Fibroblast of skin of right biceps (primary cell): ENCODE data around the gene ZNF502.
"Not testable (repeated sequence)": the region's sequence is repeated elsewhere in the genome, so short reads cannot be mapped to it uniquely, and the experiment has no call there.

Experiments used
- DNase-seq: peaks from one replicate; pipeline ENCODE4 v3.0.0-alpha.2; 2013

ZNF502 gene

DNA sequence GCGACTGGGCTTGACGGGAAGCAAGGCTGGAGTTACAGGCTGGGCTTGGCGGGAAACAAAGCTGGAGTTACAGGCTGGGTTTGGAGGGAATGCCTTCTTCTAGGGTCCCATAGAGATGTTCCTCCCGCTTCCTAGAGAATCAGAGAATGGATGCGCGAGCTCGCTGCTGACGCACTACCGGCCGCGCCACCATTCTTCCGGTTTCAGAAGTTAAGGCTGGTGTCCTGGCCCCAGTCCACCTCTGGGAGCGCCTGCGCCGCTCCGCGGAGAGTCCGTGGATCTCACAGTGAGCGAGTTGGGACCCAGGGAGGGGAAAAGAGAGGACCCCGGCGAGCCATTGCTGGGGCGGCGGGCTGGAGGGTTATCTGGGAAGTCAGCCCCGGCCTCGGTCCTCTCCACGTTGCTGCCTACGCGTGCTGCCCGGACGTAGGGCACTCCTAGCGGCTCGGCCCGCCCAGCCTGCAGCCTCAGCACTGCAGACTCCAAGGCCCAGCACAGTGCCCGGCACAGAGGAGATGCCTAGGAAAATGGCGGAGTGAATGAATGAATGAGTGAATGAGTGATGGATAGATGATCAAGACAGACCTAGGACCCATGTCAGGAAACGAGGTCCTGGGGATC is at the start of gene ZNF502:
Gene ZNF502, plus strand, starts transcription at position 206 of the 621 bp plus-strand sequence. CDS start 7,602 bp downstream, outside the sequence.
- peak; percentile 92 for DNase-seq

DNA sequence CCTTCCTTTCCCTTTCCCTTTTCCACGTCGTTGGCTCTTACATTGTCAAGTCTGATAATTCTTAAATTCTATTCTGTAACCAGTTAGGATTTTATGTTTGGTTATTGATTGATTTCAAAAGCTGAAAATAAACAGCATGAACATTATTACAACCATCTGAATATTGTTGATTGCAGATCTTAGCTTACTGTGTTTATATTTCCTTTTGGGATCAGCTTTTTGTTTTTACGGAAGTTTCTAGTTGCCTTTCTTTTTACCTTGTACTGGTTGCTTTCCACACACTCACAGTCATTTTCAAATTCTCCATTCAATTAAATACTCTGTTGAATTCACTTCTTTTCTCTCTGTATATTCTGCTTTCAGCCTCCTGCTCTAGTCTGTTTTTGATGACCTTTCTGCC is 47.3 kb upstream of the ZNF502 start:
- no peak for DNase-seq

DNA sequence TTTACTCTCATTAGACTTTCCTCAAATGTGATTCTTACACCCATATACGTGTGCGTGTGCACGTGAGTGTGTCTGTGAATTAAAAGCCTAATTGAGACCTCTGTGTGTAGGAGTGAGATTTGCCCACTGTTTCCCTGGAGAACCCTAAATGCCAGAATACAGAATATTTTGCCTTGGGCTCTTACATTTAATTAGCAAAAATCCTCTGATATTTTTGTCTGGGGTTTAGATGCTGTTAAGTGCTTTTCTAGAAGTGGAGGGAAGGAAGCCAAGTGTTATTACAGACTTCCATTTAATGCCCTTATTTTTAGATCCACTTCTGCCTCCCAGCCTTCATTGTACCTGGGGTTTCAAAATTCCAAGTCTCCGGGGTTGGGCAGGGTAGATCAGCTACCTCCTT is 46.1 kb upstream of the ZNF502 start:
- no peak for DNase-seq

DNA sequence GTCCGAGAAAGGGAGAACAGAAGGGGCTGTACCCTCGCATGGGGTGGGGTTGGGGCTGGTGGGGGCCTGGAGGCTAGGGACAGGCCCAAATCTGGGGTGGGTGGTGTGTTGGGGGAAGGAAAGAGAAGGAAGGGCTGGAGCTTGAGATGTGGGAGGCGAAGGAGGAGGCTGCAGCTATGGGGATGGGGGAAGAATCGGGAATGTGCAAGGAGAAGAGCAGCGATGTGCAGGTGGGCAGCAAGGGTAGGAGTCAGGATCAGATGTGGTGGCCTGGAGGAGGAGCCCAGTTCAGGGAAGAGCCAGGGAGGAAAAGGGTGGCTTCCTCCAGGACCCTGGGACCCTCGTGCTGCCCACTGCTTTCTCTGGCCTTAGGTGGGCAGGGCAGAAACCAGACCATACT is 42.7 kb upstream of the ZNF502 start:
- DNase-seq, result no peak

DNA sequence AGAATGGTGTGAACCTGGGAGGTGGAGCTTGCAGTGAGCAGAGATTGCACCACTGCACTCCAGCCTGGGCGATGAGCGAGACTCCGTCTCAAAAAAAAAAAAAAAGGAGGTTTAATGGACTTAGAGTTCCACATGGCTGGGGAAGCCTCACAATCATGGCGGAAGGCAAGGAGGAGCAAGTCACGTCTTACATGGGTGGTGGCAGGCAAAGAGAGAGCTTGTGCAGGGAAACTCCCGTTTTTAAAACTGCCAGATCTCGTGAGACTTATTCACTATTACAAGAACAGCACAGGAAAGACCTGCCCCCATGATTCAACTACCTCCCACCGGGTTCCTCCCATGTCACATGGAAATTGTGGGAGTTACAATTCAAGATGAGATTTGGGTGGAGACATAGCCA is 39.0 kb upstream of the ZNF502 start:
- DNase-seq, result not testable (repeated sequence)

DNA sequence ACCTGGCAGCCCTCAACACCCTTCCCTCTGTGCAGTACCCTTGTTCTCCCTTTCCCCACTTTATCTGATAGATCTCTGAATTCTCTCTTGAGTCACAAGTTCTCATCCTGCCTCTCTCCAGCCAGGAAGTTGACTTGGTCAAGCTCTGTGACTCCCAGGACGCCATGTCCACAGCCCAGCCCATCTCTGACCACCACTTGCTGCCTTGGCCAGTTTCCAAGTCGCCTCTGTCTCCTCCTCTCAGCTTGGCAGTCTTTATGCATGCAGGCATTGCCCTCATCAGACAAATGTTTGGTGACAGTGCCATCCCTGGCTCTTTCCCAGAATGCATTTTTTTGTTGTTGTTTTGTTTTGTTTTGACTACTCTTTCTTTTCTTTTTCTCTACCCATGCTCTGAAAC is 38.2 kb upstream of the ZNF502 start:
- DNase-seq, result no peak

DNA sequence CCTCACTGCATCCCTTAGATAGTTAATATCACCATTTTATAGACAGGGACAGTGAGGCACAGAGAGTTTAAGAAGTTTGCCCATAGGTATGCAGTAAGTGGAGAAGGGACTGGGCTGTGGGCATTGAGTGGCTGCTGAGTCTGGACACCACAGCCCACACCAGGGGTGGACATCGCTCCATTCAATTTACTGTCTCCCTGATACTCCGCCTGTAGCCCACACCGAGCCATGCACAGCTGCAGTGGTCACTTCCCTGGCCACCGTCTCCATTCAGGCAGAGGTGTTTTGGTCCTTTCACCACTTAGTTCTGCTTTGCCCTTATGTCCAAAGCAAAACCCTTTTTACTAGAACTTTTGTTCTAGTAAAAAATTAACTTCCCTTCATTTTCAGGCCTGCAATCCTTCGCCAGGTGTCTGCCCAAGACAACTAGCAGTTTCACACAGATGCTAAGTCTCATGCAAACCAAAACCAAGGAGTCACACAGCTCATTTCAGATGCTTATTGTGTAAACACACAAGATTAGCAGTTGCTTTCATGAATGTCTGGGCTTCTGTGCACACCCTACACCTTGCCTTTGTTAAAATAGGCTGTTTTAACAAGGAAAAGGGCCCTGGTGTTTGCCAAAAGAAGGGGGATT is 33.9 kb upstream of the ZNF502 start:
- DNase-seq, result no peak

DNA sequence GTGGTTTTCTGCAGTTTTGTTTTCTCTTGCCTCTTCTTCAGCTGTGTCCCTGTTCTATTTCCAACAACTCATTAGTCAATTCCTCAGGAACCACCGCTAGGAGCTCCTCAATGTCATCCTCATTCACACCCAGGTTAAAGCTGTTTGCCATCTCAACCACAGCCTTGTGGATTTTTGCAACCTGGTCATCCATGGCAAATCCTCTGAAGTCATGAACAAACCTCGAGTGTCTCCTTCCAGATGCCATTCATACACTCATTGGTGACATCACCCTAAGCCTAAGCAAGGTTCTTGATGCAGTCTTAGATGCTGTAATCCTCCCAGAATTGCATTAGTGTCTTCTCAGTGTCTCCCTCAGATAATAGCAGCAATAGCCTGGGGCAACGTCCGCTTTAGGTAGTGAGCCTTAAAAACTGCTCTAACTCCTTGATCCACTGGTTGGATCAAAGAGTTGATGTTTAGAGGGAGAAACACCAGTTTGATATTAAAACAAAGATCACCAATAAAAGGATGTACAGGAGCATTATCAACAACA is 31.5 kb upstream of the ZNF502 start:
- no peak for DNase-seq

DNA sequence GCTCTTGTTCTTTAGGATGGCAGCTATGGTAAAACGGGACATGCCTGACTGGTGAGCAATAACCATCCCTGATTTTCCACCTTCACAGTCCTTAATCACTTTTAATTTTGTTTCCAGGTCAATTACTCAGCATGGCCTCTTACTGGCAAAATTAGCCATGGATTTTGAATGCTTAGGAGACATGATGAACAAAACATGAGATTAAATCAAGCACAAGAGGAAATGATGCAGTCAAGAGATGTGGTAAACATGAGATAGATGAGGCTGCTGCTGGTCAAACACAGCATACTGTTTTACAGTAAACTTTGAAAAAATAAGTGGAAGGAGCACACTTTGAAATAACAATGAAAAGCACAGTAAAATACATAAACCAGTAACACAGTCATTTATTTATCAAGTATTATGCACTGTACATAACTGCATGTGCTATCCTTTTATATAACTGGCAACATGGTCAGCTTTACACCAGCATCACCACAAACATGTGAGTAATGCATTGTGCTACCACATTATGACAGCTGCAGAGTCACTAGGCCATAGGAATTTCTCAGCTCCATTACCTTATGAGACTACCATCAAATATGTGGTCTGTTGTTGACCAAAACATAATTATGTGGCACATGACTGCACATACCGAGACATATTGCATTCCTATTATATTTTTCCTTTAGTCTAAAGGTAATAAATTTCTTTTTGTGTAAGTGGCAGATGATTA is 30.1 kb upstream of the ZNF502 start:
- DNase-seq, result peak; percentile 55

DNA sequence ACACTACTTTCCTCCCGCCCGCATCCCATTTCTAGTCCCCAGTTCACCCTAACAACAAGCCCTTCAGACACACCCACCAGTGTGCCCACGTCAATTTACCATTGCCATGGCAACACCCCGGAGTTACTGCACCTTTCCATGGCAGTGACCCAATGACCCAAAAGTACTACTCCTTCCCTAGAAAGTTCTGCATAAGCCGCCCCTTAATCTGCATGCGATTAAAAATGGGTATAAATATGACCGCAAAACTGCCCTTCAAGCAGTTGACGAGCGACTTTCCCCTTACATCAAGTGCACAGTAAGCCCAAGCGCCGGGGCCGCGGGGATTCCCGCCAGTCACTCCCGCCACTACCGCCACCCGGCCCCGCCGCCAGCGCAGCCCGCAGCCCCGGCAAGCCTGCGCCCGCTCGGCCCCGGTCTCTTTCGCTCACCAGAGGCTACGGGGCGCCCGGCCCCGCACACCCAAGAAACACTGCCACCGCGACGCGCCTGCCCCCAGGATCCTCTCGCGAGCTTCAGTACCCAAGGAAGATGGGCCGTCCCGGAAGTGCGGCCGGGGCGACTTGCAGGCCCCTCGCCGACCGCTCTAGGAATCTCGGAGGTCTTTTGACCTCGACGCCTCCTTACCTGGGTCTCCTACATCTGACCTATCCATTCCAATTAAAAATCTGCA is 27.2 kb upstream of the ZNF502 start:
- DNase-seq, result peak; percentile 84

DNA sequence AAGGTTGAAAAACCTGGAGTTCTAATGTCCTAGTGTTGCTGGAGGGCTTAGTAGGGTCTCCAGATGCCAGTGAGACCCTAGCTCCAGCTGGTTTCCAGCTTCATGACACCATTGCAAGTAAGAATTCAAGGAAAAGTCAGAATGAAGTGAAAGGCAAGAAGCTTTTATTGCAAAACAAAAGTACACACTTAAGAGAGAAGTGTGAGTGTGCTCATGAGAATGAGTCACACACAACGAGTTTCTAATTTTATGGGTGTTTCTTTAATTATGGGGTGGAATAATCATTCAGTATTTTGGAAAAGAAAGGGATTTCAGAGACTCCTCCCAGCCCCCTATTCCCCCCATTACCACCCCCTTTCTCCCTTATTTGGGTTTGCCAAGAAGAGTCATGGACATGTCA is 24.6 kb upstream of the ZNF502 start:
- DNase-seq, result no peak

DNA sequence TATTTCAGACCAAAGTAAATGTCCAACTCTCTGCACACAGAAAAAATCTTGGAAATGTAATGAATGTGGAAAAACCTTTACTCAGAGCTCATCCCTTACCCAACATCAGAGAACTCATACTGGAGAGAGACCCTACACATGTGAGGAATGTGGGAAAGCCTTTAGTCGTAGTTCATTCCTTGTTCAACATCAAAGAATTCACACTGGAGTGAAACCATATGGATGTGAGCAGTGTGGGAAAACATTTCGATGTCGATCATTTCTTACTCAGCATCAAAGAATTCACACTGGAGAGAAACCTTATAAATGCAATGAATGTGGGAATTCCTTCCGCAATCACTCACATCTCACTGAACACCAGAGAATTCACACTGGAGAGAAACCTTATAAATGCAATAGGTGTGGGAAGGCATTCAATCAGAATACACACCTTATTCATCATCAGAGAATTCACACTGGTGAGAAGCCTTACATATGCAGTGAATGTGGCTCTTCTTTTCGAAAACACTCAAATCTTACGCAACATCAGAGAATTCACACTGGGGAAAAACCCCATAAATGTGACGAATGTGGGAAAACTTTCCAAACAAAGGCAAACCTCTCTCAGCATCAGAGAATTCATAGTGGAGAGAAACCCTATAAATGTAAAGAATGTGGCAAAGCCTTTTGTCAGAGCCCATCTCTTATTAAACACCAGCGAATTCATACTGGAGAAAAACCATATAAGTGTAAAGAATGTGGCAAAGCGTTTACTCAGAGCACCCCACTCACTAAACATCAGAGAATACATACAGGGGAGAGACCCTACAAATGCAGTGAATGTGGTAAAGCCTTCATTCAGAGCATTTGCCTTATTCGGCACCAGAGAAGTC is 9.0 kb downstream of the ZNF502 start:
- DNase-seq, result peak; percentile 14

DNA sequence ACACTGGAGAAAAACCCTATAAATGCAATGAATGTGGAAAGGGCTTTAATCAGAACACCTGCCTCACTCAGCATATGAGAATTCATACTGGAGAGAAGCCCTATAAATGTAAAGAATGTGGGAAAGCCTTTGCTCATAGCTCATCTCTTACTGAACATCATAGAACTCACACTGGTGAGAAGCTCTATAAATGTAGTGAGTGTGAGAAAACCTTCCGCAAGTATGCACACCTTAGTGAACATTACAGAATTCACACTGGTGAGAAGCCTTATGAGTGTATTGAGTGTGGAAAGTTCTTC is 9.6 kb downstream of the ZNF502 start:
- DNase-seq, result no peak

DNA sequence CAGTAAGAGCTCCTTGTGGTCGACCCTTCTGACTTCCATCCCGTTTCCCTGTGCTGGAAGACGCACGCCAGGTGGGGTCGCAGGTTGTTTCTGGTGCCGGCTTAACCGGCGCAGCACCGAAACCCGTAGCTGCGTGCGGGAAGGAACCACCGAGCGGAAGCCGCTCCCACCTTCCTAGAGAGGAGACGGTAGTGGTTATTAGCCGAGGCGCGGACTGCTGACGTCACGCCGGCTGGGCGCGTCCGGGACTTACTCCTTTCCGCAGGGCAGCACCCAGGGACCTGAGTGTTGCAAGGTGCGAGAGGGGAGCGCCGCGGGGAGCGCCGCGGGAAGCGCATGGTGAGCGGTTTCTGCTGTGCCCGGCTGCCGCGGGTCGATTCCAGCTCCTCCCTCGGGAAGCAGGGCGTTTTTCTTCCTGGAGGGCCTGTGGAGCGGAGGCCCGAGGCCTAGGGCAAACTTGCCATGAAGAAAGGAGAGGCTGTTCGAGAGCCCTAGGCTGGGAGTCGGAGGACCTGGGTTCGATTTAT is 17.0 kb downstream of the ZNF502 start, which contains the start of gene ZNF501:
Gene ZNF501, plus strand, starts transcription at position 252 of the 527 bp plus-strand sequence. CDS start 4,787 bp downstream, outside the sequence.
- DNase-seq, result peak; percentile 93

DNA sequence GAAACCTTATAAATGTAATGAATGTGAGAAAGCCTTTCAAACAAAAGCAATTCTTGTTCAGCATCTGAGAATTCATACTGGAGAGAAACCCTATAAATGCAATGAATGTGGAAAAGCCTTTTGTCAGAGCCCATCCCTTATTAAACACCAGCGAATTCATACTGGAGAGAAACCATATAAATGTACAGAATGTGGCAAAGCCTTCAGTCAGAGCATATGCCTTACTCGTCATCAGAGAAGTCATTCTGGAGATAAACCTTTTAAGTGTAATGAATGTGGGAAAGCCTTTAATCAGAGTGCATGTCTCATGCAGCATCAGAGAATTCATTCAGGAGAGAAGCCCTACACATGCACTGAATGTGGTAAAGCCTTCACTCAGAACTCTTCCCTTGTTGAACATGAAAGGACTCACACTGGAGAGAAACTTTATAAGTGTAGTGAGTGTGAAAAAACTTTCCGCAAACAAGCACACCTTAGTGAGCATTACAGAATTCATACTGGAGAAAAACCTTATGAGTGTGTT is 22.2 kb downstream of the ZNF502 start:
- DNase-seq, result no peak

DNA sequence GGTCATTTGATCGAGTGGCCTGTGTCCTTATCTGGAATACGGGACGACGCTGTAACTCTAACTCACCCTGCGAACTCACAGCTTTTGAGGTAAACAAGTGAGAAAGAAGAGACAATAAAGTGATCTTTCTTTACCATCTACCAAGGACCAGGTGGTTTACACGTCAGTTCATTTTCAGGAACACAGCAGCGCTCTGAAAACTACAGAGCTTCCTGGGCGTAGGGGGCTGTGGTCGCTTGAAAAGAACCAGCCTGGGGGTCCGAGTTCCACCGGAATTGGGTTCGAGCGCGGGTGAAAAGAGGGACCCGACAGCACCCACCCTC is 48.6 kb downstream of the ZNF502 start:
- no peak for DNase-seq

DNA sequence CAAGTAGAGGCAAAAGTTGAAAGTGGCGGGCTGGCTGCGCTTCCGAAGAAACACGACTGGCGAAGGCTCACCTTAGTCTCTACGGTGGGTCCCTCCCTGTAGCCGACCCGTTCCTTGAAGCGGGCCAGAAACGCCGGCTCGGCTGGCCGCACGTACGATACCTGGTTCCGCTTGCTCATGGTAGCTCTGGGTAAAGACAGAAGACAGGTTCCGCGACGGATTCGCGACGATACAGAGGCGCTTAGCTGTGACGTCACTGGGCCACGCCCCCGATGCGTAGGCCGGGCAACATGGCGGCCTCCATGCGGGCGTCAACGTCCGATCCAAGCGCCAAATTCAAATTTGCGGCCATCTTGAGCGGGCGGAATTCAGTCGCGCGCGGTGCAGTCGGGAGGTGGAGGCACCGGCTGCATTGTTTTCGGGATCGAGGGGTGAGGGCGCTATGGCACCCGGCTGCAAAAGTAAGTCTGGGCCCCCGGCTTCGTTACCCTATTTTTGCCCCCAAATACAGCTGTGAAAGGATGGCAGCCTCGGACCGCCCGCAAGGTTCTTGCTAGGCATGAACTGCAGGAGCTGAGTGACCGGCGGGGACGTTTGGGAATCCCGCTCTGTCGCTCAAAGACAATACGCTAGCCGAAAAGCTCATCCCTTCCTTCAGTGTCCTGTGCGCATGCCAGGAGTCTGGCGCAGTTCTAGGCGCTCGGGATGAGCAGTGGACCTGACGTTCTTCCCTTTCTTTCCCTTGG is 49.1 kb downstream of the ZNF502 start, which contains the start of the genes KIAA1143 and KIF15:
Gene KIAA1143, minus strand, starts transcription at position 196 of the 746 bp plus-strand sequence. Its CDS starts 17 bp downstream, at position 179.
Gene KIF15, plus strand, starts transcription at position 371 of the 746 bp plus-strand sequence. Its CDS starts 72 bp downstream, at position 443.
- peak; percentile 95 for DNase-seq

DNA sequence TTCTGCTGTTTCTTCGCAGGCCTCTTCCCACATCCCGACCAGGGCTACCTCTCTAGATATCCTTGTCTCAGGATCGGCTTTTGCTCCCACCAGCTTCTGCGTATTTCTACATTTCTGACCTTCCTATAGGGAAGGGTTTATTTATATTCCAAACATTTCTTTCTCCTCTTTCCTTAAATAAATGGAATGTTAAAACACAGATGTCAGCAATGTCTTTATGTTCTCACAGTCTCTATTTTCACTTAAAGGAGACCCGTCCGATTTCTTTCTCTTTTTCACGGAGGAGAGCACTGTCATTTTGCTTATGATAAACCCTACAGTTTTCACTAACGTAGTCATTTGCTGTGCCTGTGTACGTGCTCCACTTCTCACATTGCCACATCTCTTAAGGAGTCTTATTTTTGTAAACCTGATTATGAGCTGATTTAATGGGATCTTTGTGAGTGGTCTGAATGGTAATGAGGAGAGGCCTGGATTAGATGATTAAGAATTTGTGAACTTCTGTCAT is 49.8 kb downstream of the ZNF502 start:
- peak; percentile 6 for DNase-seq

DNA sequence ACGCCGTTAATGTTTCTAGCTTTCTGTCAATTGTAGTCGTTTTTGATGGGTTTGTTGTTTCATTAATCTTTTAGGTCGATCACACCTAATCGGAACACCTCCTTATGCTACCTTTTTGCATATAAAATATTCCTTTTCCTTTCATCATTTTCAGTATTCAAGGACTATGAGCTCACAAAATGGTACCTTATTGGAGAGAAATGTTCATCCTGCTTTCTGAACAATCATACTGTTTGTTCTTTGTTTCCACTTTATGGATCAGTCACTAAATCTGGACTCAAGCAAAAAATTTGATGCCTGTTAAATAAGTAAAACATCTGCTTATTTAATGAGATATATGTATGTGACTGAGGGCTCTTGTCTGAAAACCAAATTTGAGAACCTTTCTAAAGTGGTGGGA is 50.2 kb downstream of the ZNF502 start:
- no peak for DNase-seq

DNA sequence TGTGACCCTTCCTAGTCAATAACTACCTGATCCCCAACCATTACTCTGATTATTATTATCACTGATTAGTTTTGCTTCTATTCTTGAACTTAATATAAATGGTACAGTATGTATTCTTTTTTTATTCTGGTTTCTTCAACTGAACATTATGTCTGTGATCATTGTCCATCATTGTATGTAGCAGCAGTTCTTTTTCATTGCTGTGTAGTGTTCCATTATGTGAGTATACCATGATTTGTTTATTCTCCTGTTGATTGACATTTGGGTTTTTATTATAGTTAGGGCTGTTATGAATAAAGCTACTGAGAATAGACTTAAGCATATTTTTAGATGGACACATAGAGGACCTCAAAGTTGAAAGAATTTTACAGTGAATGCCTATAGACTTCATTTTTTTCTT is 51.8 kb downstream of the ZNF502 start:
- DNase-seq, result no peak
